B cell (primary cell): ENCODE results near the gene ROR2. TPM values are rescaled to one million over a fixed set of nuclear protein-coding genes. Genes with fewer than 3 reads are reported as not detected.

Experiments
- ATAC-seq: fragments of 200-7000 bp; cut with Tn5 transposase; one replicate; pipeline ENCODE4 v1.10.0; 2021; ENCODE audit warnings: low read depth, mild to moderate bottlenecking, moderate number of reproducible peaks, moderate library complexity
- CTCF ChIA-PET: fragments of 350-600 bp; sonication (Branson Sonifier 250); formaldehyde crosslinking; loops from one replicate; lab custom pipeline; 2021; ENCODE audit warnings: antibody characterized with exemption, inconsistent platforms; lab: Charles Lee
- POLR2A ChIA-PET: fragments of 350-600 bp; sonication (Branson Sonifier 250); formaldehyde crosslinking; loops from one replicate; lab custom pipeline; 2021; ENCODE audit warnings: antibody characterized with exemption; lab: Charles Lee
- DNase-seq: peaks from one replicate; pipeline ENCODE4 v3.0.0; 2013
- H2AFZ ChIP-seq: 2 replicates; pipeline ENCODE4 v1.6.1; 2012; ENCODE audit warnings: mild to moderate bottlenecking, low read depth, low read length; ENCODE audit not compliant: insufficient read depth, poor library complexity, severe bottlenecking
- H3K27ac ChIP-seq, 2 donors: 1 replicate in 1 of 2; 2 replicates in 1 of 2; pipeline ENCODE4 v1.5.1; 2012 to 2013; ENCODE audit warnings: low read length in 2 of 2, mild to moderate bottlenecking in 2 of 2, moderate library complexity in 1 of 2
- H3K27me3 ChIP-seq, 4 experiments: fragments of 200-600 bp in 1 of 4; sonication (generic) in 1 of 4; replicated peaks in 1 of 4; 1 replicate in 2 of 4; 2 replicates in 2 of 4; pipeline versions ENCODE4 v1.6.1 to v1.7.0; 2013 to 2016; ENCODE audit warnings: low read length in 3 of 4, mild to moderate bottlenecking in 2 of 4, mixed read lengths in 1 of 4, moderate library complexity in 1 of 4; ENCODE audit not compliant: insufficient read depth in 4 of 4, control insufficient read depth in 3 of 4; ENCODE audit errors: control extremely low read depth in 1 of 4
- H3K36me3 ChIP-seq, 2 experiments: replicated peaks in 1 of 2; 1 replicate in 1 of 2; 2 replicates in 1 of 2; pipeline versions ENCODE4 v1.6.1 to v1.7.1; 2013; ENCODE audit warnings: low read length in 1 of 2; ENCODE audit not compliant: insufficient read depth in 2 of 2, control insufficient read depth in 1 of 2; ENCODE audit errors: control extremely low read depth in 1 of 2, extremely low read depth in 1 of 2
- H3K4me1 ChIP-seq, 2 donors: fragments of 200-600 bp in 1 of 2; sonication (generic) in 1 of 2; 1 replicate in 1 of 2; 2 replicates in 1 of 2; pipeline versions ENCODE4 v1.5.1 to v1.6.1; 2013 to 2017; ENCODE audit warnings: low read length in 2 of 2; ENCODE audit not compliant: control insufficient read depth in 2 of 2, insufficient read depth in 2 of 2
- H3K4me2 ChIP-seq: replicated peaks from 2 replicates; pipeline ENCODE3; 2012; ENCODE audit warnings: mild to moderate bottlenecking, low read depth, low read length; ENCODE audit not compliant: poor library complexity, severe bottlenecking
- H3K4me3 ChIP-seq, 5 experiments: fragments of 200-600 bp in 1 of 5; sonication (generic) in 1 of 5; 1 replicate in 3 of 5; 2 replicates in 2 of 5; pipeline versions ENCODE4 v1.5.1 to v1.7.0; 2011 to 2016; ENCODE audit warnings: low read length in 4 of 5, mild to moderate bottlenecking in 4 of 5, low read depth in 2 of 5, control low read depth in 1 of 5, moderate library complexity in 1 of 5; ENCODE audit not compliant: insufficient read depth in 1 of 5; ENCODE audit errors: control extremely low read depth in 1 of 5, extremely low read depth in 1 of 5
- H3K79me2 ChIP-seq: fragments of 200-600 bp; sonication (generic); one replicate; pipeline ENCODE4 v1.6.0; 2016; ENCODE audit warnings: low read length; ENCODE audit not compliant: control insufficient read depth, insufficient read depth
- H3K9ac ChIP-seq: fragments of 200-600 bp; sonication (generic); 2 replicates; pipeline ENCODE4 v1.6.1; 2017; ENCODE audit warnings: mild to moderate bottlenecking, low read length, moderate library complexity
- H3K9me3 ChIP-seq, 3 donors: one replicate each; pipeline versions ENCODE4 v1.6.1 to v1.7.1; 2013; ENCODE audit warnings: low read length in 2 of 3; ENCODE audit not compliant: control insufficient read depth in 2 of 3, insufficient read depth in 1 of 3; ENCODE audit errors: control extremely low read depth in 1 of 3
- H4K20me1 ChIP-seq: 2 replicates; pipeline ENCODE4 v1.6.0; 2012; ENCODE audit warnings: mild to moderate bottlenecking, low read length; ENCODE audit not compliant: insufficient read depth, control insufficient read depth, poor library complexity, severe bottlenecking
- H3K27ac Mint-ChIP-seq: one replicate; pipeline ENCODE4 v1.8.0; 2021; ENCODE audit warnings: mixed read lengths
- H3K27me3 Mint-ChIP-seq: one replicate; pipeline ENCODE4 v1.8.0; 2021; ENCODE audit warnings: mixed read lengths
- H3K4me1 Mint-ChIP-seq: one replicate; pipeline ENCODE4 v1.8.0; 2021; ENCODE audit warnings: mixed read lengths
- H3K4me3 Mint-ChIP-seq: one replicate; pipeline ENCODE4 v1.8.0; 2021; ENCODE audit warnings: mixed read lengths
- H3K9me3 Mint-ChIP-seq: one replicate; pipeline ENCODE4 v1.8.0; 2022; ENCODE audit warnings: mixed read lengths; ENCODE audit not compliant: insufficient read depth
- CTCF ChIP-seq: fragments of 200-600 bp; IDR thresholded peaks from one replicate; pipeline ENCODE4 v1.8.0; 2022; ENCODE audit warnings: antibody characterized with exemption, mild to moderate bottlenecking
- EZH2 ChIP-seq: IDR thresholded peaks from 2 replicates; pipeline ENCODE4 v1.6.1; 2012; ENCODE audit warnings: borderline replicate concordance, low read depth, mild to moderate bottlenecking, moderate library complexity, low read length; ENCODE audit not compliant: insufficient read depth, poor library complexity, severe bottlenecking
- WGBS: methylation state at CpG from one replicate; pipeline ENCODE4 v1.1.5; 2013; ENCODE audit warnings: missing lambda C conversion rate; ENCODE audit not compliant: insufficient coverage; 5-methylcytosine and 5-hydroxymethylcytosine counted together
- intact Hi-C: fragments of 100-400 bp; cut with micrococcal nuclease; formaldehyde crosslinking; loops from one replicate; pipeline ENCODE4 v1.10.0; 2022
- polyA plus RNA-seq: library from polyadenylated mRNA; depleted of rRNA; stranded (reverse); fragments of >200 nt; gene quantifications from 2 replicates; pipeline ENCODE4 v1.2.3, GENCODE V29; 2012
- total RNA-seq, 2 donors: library from RNA; stranded (reverse); fragments of 120-200 nt in 1 of 2; gene quantifications; 1 replicate in 1 of 2; 2 replicates in 1 of 2; pipeline versions ENCODE4 v1.2.3 to v1.2.4, GENCODE V29; 2013 to 2022

The ROR2 gene
- total and polyA plus RNA-seq, 2 donors (not counting 1 experiment from before 2014, with no cell fraction given): 0.21 to 0.49 TPM

- H3K9me3 ChIP-seq: peaks cover 2 to 26% (median 25%) of the 10 kb centered on the region in 3 donors
- no peak overlapping the region for H3K27ac ChIP-seq
- ATAC-seq: no peak
- H3K27me3 Mint-ChIP-seq: peaks cover 14% of the 10 kb centered on the region
- TF ChIP-seq CTCF (no peak), EZH2 (no peak)
- H3K4me1 ChIP-seq: no peaks in the 10 kb centered on the region
- DNase-seq: no peak
- H3K4me1 Mint-ChIP-seq: no peaks in the 10 kb centered on the region
- H3K9ac ChIP-seq: no peak overlapping the region
- no peak overlapping the region for H3K4me3 ChIP-seq
- H3K79me2 ChIP-seq: no peaks in the 10 kb centered on the region
- no peak overlapping the region for H3K27ac Mint-ChIP-seq
- ChIA-PET CTCF (no interaction called here), POLR2A (no interaction called here)
- no peaks in the 10 kb centered on the region for H4K20me1 ChIP-seq
- no peak overlapping the region for H3K4me3 Mint-ChIP-seq
- H3K9me3 Mint-ChIP-seq: peaks cover 11% of the 10 kb centered on the region
- intact Hi-C loops: no loop called here
- H2AFZ ChIP-seq: no peak overlapping the region
- no peaks in the 10 kb centered on the region for H3K36me3 ChIP-seq
- 89% methylated on average over 7 of the region's 8 CpGs for WGBS
- H3K27me3 ChIP-seq: peaks cover 0 to 3% (median 0%) of the 10 kb centered on the region in 4 experiments
- no peak overlapping the region for H3K4me2 ChIP-seq
Measured at GRCh38 chr9:91927922-91928510, 22.0 kb downstream of the ROR2 start.

- POLR2A ChIA-PET: no interaction called here
- no peaks in the 10 kb centered on the region for H3K4me1 Mint-ChIP-seq
- Histone ChIP-seq H3K4me1 (no peaks in the 10 kb centered on the region), H3K79me2 (no peaks in the 10 kb centered on the region), H3K9ac (no peak overlapping the region), H3K9me3 (peaks cover 0 to 13% (median 2%) of the 10 kb centered on the region in 3 donors), H4K20me1 (no peaks in the 10 kb centered on the region), H3K4me3 (no peak overlapping the region), H3K4me2 (no peak overlapping the region), H2AFZ (no peak overlapping the region), H3K36me3 (no peaks in the 10 kb centered on the region), H3K27ac (no peak overlapping the region), H3K27me3 (peaks cover 0 to 3% (median 0%) of the 10 kb centered on the region in 4 experiments)
- H3K27me3 Mint-ChIP-seq: peaks cover 37% of the 10 kb centered on the region
- DNase-seq (no peak), ATAC-seq (no peak)
- H3K9me3 Mint-ChIP-seq: no peaks in the 10 kb centered on the region
- no peak overlapping the region for H3K27ac Mint-ChIP-seq
- intact Hi-C loops: no loop called here
- no peak overlapping the region for H3K4me3 Mint-ChIP-seq
- CTCF ChIA-PET: no interaction called here
- TF ChIP-seq EZH2: no peak
- TF ChIP-seq CTCF: no peak
- 87% methylated on average over 6 of the region's 6 CpGs for WGBS
Measured at GRCh38 chr9:91924090-91924489, 25.9 kb downstream of the ROR2 start.
